Common myeloid progenitor, CD34-positive (primary cell): ENCODE measurements around the gene WASF2.

Source experiments
- CTCF ChIA-PET: fragments of 350-600 bp; sonication (Branson Sonifier 250); formaldehyde crosslinking; loops from one replicate; lab custom pipeline; 2021; ENCODE audit warnings: antibody characterized with exemption; lab: Charles Lee
- POLR2A ChIA-PET: fragments of 350-600 bp; sonication (Branson Sonifier 250); formaldehyde crosslinking; loops from one replicate; lab custom pipeline; 2021; ENCODE audit warnings: antibody characterized with exemption; lab: Charles Lee
- DNase-seq, 3 donors: peaks; one replicate each; pipeline versions ENCODE4 v3.0.0 to v3.0.0-alpha.2; 2013
- H3K27ac ChIP-seq, 2 experiments: 1 replicate in 1 of 2; 2 replicates in 1 of 2; pipeline ENCODE4 v1.7.0; 2013; ENCODE audit warnings: inconsistent platforms in 2 of 2, low read length in 2 of 2, mild to moderate bottlenecking in 2 of 2, low read depth in 1 of 2, moderate library complexity in 1 of 2; ENCODE audit not compliant: severe bottlenecking in 2 of 2, insufficient read depth in 1 of 2, poor library complexity in 1 of 2
- H3K27me3 ChIP-seq, 5 experiments: replicated peaks in 2 of 5; 1 replicate in 3 of 5; 2 replicates in 2 of 5; pipeline versions ENCODE4 v1.6.1 to v1.7.0; 2013; ENCODE audit warnings: low read length in 4 of 5, mild to moderate bottlenecking in 2 of 5, moderate library complexity in 2 of 5, inconsistent platforms in 1 of 5; ENCODE audit not compliant: insufficient read depth in 5 of 5, control insufficient read depth in 4 of 5
- H3K36me3 ChIP-seq, 4 experiments: 1 replicate in 2 of 4; 2 replicates in 2 of 4; pipeline versions ENCODE4 v1.6.1 to v1.7.0; 2013; ENCODE audit warnings: low read length in 3 of 4, control low read depth in 1 of 4, mild to moderate bottlenecking in 1 of 4; ENCODE audit not compliant: control insufficient read depth in 4 of 4, insufficient read depth in 4 of 4
- H3K4me1 ChIP-seq, 4 experiments: 1 replicate in 3 of 4; 2 replicates in 1 of 4; pipeline versions ENCODE4 v1.6.1 to v1.7.1; 2013; ENCODE audit warnings: low read length in 3 of 4, mild to moderate bottlenecking in 3 of 4, control low read depth in 1 of 4, inconsistent platforms in 1 of 4, moderate library complexity in 1 of 4; ENCODE audit not compliant: control insufficient read depth in 4 of 4, insufficient read depth in 4 of 4; ENCODE audit errors: control extremely low read depth in 1 of 4
- H3K4me3 ChIP-seq, 7 experiments: 1 replicate in 4 of 7; 2 replicates in 3 of 7; pipeline versions ENCODE4 v1.5.1 to v1.7.0; 2013; ENCODE audit warnings: mild to moderate bottlenecking in 7 of 7, low read length in 6 of 7, moderate library complexity in 6 of 7, inconsistent platforms in 2 of 7, low read depth in 2 of 7, control low read depth in 1 of 7; ENCODE audit not compliant: insufficient read depth in 4 of 7, control insufficient read depth in 1 of 7; ENCODE audit errors: extremely low read depth in 1 of 7
- H3K9me3 ChIP-seq, 5 experiments: 1 replicate in 4 of 5; 2 replicates in 1 of 5; pipeline versions ENCODE4 v1.6.1 to v1.7.1; 2013; ENCODE audit warnings: low read length in 4 of 5, mild to moderate bottlenecking in 2 of 5, inconsistent platforms in 1 of 5, low read depth in 1 of 5, moderate library complexity in 1 of 5; ENCODE audit not compliant: control insufficient read depth in 4 of 5, insufficient read depth in 2 of 5; ENCODE audit errors: control extremely low read depth in 1 of 5
- WGBS: methylation state at CpG from one replicate; pipeline ENCODE4 v1.1.5; 2013; ENCODE audit not compliant: insufficient coverage; 5-methylcytosine and 5-hydroxymethylcytosine counted together

Gene WASF2

DNA sequence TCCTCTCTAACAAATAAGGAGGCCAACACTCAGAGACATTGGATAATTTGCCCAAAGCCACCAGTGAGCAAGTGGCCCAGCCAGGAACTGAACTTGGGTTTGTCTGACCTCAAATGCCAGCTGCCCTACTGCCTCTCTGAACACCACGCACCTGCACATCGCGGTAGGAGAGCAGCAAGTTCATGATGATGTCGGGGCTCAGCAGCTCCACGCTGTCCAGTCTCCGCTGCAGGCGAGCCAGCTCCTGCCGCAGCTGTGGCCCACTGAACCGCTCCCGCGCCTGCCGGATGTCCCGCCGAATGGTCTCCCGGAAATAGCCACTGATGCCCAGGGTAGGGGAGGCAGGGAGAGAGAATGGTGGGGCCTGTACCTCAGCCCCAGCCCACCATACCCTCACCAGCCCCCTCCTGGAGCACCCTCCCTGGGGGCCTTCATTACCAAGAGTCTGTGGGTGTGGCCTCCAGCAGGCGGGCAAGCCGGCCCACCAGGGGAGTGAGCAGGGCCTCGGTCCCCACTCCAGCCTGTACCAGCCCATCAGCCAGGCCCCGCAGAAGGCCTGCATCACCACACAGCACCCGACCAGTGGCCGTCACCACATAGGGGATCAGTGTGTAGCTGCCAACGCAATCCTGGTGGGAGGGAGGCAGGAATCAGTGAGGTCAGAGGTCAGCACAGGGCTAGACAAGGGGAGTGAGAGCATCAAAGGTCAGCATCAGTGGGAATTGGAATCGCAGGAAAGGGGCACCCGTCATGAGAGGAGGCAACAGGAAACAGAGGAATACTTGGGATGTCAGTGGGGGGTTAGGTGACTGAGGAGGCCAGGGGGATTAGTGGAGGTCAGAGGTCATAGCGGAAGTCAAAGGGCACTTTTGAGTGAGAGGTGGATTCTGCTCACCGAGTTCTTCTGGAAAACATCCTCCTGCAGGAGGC lies 125.9 kb downstream of the WASF2 start:
- H3K36me3 ChIP-seq: peaks cover 0 to 12% (median 1%) of the 10 kb centered on the region in 4 experiments
- WGBS: 97% methylated on average over 15 of the region's 26 CpGs
- ChIA-PET POLR2A (no interaction called here), CTCF (interaction anchor here (1.1 to 8.0 kb wide), 5 partner anchors 7 to 36 kb away, joined by 3 to 80 read pairs (median 7); no protein-coding TSS in a partner anchor)
- H3K27me3 ChIP-seq: no peaks in the 10 kb centered on the region
- peaks cover 6 to 57% (median 42%) of the 10 kb centered on the region in 4 experiments for H3K4me1 ChIP-seq
- no peak overlapping the region for H3K27ac ChIP-seq
- DNase-seq: no peak
- no peaks in the 10 kb centered on the region for H3K9me3 ChIP-seq
- H3K4me3 ChIP-seq: no peak overlapping the region

DNA sequence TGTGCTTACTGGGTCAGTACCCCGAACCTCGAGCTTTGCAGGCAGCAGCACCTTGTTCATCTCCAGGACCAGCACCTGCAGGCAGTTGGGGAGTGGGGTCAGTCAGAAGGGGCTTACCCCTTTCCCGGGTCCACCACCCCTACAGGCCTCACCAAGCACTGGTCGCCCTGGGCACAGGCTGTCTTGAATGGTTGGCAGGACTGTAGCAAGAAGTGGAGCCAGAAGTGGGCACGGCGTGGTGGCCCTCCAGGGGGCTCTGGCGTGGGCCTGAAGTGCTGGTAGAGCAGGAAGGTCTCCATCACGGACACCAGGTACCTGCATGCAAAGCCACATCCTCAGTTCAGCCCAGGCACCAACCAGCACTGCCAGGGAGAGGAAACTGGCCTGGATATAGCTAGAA lies 128.4 kb downstream of the WASF2 start:
- POLR2A ChIA-PET: no interaction called here
- H3K27me3 ChIP-seq: no peaks in the 10 kb centered on the region
- H3K4me3 ChIP-seq: no peak overlapping the region
- WGBS: 97% methylated on average over 8 of the region's 8 CpGs
- H3K36me3 ChIP-seq: peaks cover 0 to 18% (median 1%) of the 10 kb centered on the region in 4 experiments
- CTCF ChIA-PET: interaction anchor here (0.6 to 10.3 kb wide), 13 partner anchors 15 to 317 kb away, joined by 3 to 102 read pairs (median 3); partner anchors contain the start of gene SYTL1
- DNase-seq: no peak
- H3K9me3 ChIP-seq: no peaks in the 10 kb centered on the region
- no peak overlapping the region for H3K27ac ChIP-seq
- H3K4me1 ChIP-seq: peaks cover 3 to 48% (median 32%) of the 10 kb centered on the region in 4 experiments

DNA sequence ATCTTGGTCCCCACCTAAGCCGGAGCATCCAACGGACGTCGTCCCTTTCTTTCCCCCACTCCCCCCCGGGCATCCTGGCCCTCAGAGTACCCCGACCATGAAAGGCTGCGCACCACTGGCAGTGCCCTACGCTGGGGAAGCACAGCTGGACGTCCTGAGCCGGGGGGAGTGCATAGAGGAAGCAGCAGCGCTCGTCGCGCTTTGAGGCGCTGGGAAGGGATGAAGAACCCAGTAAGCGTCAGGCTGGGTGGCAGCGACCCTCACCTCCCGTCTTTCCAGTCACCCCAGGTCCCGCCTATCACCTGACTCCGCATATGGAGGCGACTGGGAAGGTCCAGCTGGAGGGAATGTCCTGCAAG lies 128.9 kb downstream of the WASF2 start:
- CTCF ChIA-PET: interaction anchor here (1.5 to 10.3 kb wide), 4 partner anchors 17 to 34 kb away, joined by 3 to 102 read pairs (median 11); partner anchors contain the start of gene SYTL1
- peak in 2 of 3 donors; percentile 30 to 39 for DNase-seq
- POLR2A ChIA-PET: no interaction called here

DNA sequence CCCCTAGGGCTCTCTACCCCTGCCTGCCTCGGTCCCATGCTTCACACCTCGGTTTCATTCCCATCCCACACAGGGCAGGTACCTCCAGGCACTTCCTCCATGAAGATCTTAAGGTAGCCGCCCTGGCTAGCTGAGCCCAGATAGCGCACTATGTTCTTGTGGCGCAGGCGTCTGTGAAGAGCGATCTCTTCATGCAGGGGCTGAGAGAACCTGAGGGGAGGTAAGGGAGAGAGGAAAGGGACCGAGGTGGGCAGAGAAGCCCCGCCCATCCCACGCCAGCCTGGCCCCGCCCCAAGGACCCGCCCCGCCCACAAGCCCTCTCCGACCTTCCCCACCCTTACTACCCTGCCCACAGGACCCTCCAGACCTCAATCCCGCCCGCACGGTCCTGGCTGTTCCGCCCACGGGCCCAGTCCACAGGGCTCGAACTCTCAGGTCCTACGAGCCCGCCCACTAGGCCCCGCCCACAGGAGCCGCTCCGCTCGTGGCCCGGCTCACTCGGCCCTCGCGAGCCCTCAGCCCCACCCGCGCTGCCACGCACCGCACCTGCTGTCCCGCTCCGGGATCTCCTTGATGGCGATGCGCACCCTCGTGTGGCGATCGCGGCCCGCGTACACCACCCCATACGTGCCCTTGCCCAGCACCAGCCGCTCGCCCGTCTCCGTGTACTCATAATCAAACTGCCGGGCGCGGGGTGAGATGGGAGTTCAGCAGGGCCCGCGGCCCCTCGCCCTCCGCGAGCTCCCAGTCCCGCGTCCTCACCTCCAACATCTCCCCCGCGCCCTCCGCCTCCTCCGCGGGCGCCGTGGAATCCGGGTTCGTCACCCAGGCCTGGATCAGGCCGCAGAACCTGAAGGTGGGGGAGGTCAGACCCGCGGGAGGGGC lies 129.6 kb downstream of the WASF2 start:
- WGBS: 10% methylated on average over 52 of the region's 71 CpGs
- H3K4me3 ChIP-seq: peak overlapping the region in 6 of 7 experiments; percentile 16 to 74 (median 58)
- H3K4me1 ChIP-seq: peaks cover 3 to 44% (median 28%) of the 10 kb centered on the region in 4 experiments
- no peaks in the 10 kb centered on the region for H3K27me3 ChIP-seq
- peaks cover 0 to 26% (median 2%) of the 10 kb centered on the region in 4 experiments for H3K36me3 ChIP-seq
- CTCF ChIA-PET: interaction anchor here (1.0 to 10.3 kb wide), 7 partner anchors 8 to 38 kb away, joined by 3 to 102 read pairs (median 12); partner anchors contain the start of genes MAP3K6 and SYTL1
- POLR2A ChIA-PET: no interaction called here
- H3K9me3 ChIP-seq: no peaks in the 10 kb centered on the region
- peak in 2 of 3 donors; percentile 42 to 54 for DNase-seq
- H3K27ac ChIP-seq: no peak overlapping the region

More for the DNA sequence above, 128.9 kb downstream of the WASF2 start:
- Histone ChIP-seq H3K36me3 (peaks cover 0 to 22% (median 1%) of the 10 kb centered on the region in 4 experiments), H3K27ac (no peak overlapping the region), H3K27me3 (no peaks in the 10 kb centered on the region), H3K9me3 (no peaks in the 10 kb centered on the region), H3K4me1 (peaks cover 3 to 48% (median 29%) of the 10 kb centered on the region in 4 experiments), H3K4me3 (peak overlapping the region in 3 of 7 experiments; percentile 34 to 74 (median 67))
- WGBS: 43% methylated on average over 15 of the region's 21 CpGs

DNA sequence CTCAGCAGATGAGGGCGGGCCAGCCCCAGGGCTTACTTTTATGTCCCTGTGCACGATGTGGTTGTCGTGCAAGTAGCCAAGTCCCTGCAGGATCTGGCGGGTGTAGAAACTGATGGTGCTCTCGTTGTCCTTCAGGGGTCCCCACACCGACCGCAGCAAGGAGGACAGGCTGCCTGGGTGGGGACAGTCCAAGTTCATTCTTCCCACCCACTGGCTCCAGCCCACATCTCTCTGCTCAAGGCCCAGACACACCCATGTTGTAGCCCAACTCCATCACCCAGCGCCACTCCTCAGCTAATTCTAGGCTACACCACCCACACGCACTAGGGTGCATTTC lies 130.2 kb downstream of the WASF2 start:
- WGBS: 66% methylated on average over 7 of the region's 9 CpGs
- Histone ChIP-seq H3K4me3 (peak overlapping the region in 5 of 7 experiments; percentile 31 to 74 (median 63)), H3K9me3 (no peaks in the 10 kb centered on the region)

DNA sequence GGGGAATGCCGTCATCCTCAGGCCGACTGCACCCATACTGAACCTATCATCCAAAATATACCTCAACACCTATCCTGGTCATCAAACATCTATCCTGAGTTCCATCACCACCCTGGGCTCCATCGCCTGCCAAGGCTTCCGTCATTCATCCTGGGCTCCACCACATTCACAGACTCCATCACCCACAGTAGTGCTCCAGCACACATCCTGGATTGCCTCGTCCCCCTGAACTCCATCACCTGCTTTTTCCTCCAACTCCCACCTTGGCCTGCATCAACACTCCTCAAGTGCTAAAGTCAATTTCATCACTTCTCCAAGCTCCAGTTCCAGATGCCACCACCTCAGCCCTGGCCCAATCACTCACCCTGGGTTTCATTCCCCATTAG lies 131.0 kb downstream of the WASF2 start:
- no peak overlapping the region for H3K27ac ChIP-seq

More for the DNA sequence above, 130.2 kb downstream of the WASF2 start:
- H3K36me3 ChIP-seq: peaks cover 0 to 29% (median 3%) of the 10 kb centered on the region in 4 experiments
- ChIA-PET CTCF (interaction anchor here (1.0 to 10.3 kb wide), 7 partner anchors 8 to 38 kb away, joined by 3 to 102 read pairs (median 21); partner anchors contain the start of genes MAP3K6 and SYTL1), POLR2A (no interaction called here)
- H3K27me3 ChIP-seq: no peaks in the 10 kb centered on the region
- DNase-seq: peak in 1 of 3 donors; percentile 13
- peaks cover 0 to 39% (median 22%) of the 10 kb centered on the region in 4 experiments for H3K4me1 ChIP-seq
- no peak overlapping the region for H3K27ac ChIP-seq

More for the DNA sequence above, 131.0 kb downstream of the WASF2 start:
- WGBS: 94% methylated on average over 5 of the region's 5 CpGs
- no peak for DNase-seq
- ChIA-PET CTCF (interaction anchor here (1.0 to 10.3 kb wide), 13 partner anchors 9 to 63 kb away, joined by 3 to 102 read pairs (median 16); partner anchors contain the start of genes MAP3K6 and SYTL1), POLR2A (no interaction called here)
- Histone ChIP-seq H3K4me1 (peaks cover 0 to 33% (median 19%) of the 10 kb centered on the region in 4 experiments), H3K4me3 (no peak overlapping the region), H3K36me3 (peaks cover 0 to 29% (median 3%) of the 10 kb centered on the region in 4 experiments), H3K27me3 (no peaks in the 10 kb centered on the region), H3K9me3 (no peaks in the 10 kb centered on the region)
